ENCODE results near the gene HEXIM2. TPM values are rescaled to one million over a fixed set of nuclear protein-coding genes. Genes with fewer than 3 reads are reported as not detected.

HEXIM2 gene
- total and polyA plus RNA-seq, 2 of the 13 experiments (the other 11 are each of a cell fraction or from before 2014, with no cell fraction given): 27.1 to 32.4 TPM

- TF ChIP-seq HDAC6 (IDR thresholded peaks at IDR 0.05; ENCODE audit: low read depth, low read length) (no peak), GABPA (IDR thresholded peaks at IDR 0.05; ENCODE audit: low read depth, low read length) (no peak), GABPA (CRISPR knock-in tag; IDR thresholded peaks at IDR 0.05; ENCODE audit: low read depth) (peak; percentile 50), ZBTB7B (CRISPR knock-in tag; IDR thresholded peaks at IDR 0.05) (peak; percentile 65), ZNF121 (CRISPR knock-in tag; IDR thresholded peaks at IDR 0.05) (peak; percentile 36; the same call in 1 of the 2 replicates), ZNF333 (CRISPR knock-in tag; IDR thresholded peaks at IDR 0.05; ENCODE audit: borderline replicate concordance) (no peak), ZNF20 (CRISPR knock-in tag; IDR thresholded peaks at IDR 0.05) (no peak), MYC (CRISPR knock-in tag; IDR thresholded peaks at IDR 0.05; ENCODE audit: borderline replicate concordance) (no peak), NFAT5 (CRISPR knock-in tag; IDR thresholded peaks at IDR 0.05) (no peak; the same call in 1 of the 2 replicates), ATF7 (IDR thresholded peaks at IDR 0.05) (no peak), ATF7 (CRISPR knock-in tag; IDR thresholded peaks at IDR 0.05) (no peak), NFRKB (IDR thresholded peaks at IDR 0.05) (no peak)
- TF ChIP-seq, protein P1, sequence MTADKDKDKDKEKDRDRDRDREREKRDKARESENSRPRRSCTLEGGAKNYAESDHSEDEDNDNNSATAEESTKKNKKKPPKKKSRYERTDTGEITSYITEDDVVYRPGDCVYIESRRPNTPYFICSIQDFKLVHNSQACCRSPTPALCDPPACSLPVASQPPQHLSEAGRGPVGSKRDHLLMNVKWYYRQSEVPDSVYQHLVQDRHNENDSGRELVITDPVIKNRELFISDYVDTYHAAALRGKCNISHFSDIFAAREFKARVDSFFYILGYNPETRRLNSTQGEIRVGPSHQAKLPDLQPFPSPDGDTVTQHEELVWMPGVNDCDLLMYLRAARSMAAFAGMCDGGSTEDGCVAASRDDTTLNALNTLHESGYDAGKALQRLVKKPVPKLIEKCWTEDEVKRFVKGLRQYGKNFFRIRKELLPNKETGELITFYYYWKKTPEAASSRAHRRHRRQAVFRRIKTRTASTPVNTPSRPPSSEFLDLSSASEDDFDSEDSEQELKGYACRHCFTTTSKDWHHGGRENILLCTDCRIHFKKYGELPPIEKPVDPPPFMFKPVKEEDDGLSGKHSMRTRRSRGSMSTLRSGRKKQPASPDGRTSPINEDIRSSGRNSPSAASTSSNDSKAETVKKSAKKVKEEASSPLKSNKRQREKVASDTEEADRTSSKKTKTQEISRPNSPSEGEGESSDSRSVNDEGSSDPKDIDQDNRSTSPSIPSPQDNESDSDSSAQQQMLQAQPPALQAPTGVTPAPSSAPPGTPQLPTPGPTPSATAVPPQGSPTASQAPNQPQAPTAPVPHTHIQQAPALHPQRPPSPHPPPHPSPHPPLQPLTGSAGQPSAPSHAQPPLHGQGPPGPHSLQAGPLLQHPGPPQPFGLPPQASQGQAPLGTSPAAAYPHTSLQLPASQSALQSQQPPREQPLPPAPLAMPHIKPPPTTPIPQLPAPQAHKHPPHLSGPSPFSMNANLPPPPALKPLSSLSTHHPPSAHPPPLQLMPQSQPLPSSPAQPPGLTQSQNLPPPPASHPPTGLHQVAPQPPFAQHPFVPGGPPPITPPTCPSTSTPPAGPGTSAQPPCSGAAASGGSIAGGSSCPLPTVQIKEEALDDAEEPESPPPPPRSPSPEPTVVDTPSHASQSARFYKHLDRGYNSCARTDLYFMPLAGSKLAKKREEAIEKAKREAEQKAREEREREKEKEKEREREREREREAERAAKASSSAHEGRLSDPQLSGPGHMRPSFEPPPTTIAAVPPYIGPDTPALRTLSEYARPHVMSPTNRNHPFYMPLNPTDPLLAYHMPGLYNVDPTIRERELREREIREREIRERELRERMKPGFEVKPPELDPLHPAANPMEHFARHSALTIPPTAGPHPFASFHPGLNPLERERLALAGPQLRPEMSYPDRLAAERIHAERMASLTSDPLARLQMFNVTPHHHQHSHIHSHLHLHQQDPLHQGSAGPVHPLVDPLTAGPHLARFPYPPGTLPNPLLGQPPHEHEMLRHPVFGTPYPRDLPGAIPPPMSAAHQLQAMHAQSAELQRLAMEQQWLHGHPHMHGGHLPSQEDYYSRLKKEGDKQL (CRISPR knock-in tag; IDR thresholded peaks at IDR 0.05; ENCODE audit: low read depth): peak; percentile 42; the same call in 1 of the 2 replicates
- TF ChIP-seq, protein P2, sequence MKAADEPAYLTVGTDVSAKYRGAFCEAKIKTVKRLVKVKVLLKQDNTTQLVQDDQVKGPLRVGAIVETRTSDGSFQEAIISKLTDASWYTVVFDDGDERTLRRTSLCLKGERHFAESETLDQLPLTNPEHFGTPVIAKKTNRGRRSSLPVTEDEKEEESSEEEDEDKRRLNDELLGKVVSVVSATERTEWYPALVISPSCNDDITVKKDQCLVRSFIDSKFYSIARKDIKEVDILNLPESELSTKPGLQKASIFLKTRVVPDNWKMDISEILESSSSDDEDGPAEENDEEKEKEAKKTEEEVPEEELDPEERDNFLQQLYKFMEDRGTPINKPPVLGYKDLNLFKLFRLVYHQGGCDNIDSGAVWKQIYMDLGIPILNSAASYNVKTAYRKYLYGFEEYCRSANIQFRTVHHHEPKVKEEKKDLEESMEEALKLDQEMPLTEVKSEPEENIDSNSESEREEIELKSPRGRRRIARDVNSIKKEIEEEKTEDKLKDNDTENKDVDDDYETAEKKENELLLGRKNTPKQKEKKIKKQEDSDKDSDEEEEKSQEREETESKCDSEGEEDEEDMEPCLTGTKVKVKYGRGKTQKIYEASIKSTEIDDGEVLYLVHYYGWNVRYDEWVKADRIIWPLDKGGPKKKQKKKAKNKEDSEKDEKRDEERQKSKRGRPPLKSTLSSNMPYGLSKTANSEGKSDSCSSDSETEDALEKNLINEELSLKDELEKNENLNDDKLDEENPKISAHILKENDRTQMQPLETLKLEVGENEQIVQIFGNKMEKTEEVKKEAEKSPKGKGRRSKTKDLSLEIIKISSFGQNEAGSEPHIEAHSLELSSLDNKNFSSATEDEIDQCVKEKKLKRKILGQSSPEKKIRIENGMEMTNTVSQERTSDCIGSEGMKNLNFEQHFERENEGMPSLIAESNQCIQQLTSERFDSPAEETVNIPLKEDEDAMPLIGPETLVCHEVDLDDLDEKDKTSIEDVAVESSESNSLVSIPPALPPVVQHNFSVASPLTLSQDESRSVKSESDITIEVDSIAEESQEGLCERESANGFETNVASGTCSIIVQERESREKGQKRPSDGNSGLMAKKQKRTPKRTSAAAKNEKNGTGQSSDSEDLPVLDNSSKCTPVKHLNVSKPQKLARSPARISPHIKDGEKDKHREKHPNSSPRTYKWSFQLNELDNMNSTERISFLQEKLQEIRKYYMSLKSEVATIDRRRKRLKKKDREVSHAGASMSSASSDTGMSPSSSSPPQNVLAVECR (CRISPR knock-in tag; IDR thresholded peaks at IDR 0.05; ENCODE audit: borderline replicate concordance): peak; percentile 65
These were observed 9.9 kb downstream of the HEXIM2 start (continued) for GRCh38 chr17:45171338-45172231.
